ENCODE measurements around the gene ODF2.
"Not testable (repeated sequence)": the region's sequence is repeated elsewhere in the genome, so short reads cannot be mapped to it uniquely, and the experiment has no call there.

ODF2 gene

DNA sequence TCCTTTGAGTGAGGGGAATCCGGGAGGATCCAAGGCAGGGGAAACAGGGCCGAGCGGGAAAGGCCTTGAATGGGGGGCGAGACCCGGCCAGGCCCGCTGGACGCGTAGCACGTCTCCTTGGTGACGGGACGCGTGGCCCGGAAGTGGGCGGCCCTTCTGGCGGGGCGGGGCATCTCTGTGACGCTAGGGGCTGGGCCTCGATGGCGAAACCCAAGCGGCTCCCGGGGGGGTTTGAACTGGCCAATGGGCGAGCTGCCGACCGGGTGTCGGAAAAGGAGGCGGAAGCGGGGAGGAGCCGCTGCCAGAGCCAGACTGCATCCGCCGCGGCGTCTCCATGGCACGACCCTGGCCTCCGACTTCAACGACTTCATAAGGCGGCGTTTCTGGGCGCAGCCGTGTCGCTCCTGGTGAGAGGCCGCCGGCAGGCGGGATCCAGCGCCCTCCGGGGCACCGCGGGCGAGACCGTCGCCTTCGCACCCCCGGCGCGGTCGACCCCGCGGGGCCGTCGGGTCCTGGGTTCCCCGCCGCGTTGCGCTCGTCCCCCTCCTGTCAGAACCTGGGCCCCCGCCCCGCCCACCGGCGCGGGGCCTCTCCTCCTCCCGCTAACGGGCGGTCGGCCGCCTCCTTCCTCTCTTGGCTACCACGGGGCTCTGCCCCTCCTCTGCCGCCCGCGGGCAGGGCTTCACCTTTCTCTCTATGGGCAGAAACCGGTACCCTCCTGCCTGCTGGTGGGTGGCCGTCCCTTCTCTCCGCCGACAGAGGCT lies at the start of gene ODF2:
TSS of gene ODF2 (plus strand) at position 158 of the 764 bp plus-strand sequence. CDS start at position 244, 86 bp downstream.
- in situ Hi-C loops (cut with MboI; ENCODE audit: low sequenced_read_pairs): no loop called here

DNA sequence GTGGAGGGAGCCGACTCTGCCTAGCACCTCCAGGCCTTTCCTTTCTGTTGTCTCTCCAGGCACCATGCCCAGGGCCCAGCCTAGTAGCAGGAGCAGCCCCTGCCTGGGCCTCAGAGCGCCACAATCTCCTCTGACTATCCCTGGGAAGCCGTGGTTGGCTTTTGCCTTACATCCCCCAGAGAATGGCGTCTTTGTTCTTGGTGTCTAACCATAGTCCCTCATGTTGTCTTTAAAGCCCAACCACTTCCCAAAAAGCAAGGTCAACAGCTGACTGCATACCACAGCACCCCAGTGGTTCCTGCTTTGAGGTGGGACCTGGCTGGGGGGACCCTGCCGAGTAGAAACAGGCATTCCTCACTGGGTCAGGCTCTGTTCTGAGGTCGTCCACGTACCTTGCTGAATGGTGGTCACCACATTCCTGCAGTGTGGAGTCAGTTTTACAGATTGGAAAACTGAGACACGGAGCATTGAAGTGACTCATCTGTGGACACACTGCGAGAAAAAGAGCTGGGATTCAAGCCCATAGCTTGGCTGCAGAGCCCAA lies 48.9 kb upstream of the ODF2 start:
- in situ Hi-C loops (cut with MboI; ENCODE audit: low sequenced_read_pairs): no loop called here

DNA sequence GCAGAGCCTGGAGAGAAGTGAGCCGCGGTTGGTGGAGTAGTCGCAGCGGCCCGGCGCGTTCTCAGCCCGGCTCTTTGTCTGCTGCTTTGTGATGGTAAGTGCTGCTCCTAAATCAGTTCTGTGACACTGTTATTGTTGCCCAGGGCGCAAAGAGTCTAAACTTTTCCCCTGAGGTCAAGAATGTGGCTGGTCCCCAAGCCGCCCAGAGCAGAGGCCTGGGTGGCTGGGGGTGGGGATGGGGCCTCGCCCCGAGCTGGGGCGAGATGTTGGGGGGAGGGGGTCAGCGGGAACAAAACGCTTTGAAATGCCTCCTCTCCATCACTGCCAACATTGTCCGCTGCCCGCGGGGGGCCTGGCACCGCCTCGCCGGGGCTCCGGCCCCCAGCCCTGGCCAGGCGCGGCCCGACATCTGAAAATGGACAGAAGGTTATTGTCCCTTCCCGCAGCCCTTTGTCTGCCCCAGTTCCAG lies 46.8 kb upstream of the ODF2 start:
- in situ Hi-C loops (cut with MboI; ENCODE audit: low sequenced_read_pairs): no loop called here

DNA sequence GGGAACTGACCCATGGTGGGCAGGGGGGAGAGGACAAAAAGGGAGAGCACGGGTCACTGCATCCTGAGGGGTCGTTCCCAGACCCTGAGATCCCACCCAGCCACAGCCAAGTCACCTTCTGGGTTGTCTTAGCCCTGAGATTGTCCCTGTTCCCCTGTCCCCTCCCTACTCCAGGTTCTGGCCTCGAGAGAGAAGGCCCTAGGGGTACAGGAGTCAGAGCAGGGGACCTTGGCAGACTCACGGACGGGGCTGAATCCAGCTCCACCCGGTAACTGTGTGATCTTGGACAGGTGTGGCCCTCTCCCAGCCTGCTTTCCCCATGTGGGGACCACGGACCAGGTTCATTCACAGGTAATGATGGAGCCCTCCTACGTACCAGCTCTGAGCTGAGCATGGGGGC lies 46.4 kb upstream of the ODF2 start:
- in situ Hi-C loops (cut with MboI; ENCODE audit: low sequenced_read_pairs): no loop called here

DNA sequence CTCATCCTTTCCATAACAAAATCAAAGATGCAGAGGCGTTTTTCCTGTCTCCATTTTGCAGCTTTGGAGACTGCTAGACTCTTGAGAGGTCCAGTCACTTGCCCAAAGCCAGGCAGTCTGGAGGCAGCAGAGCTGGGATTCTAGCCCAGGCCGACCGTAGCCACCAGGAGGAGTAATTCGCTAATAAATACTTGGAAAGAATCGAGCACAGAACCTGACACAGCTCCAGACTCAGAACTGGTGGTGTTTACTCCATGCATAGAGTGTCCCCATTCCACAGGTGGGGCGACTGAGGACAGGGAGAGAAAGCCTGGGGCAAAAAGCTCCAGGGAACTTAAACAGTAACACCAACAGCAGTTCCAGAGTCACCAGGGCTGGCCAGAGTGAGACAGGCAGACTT lies 45.8 kb upstream of the ODF2 start:
- in situ Hi-C loops (cut with MboI; ENCODE audit: low sequenced_read_pairs): loop anchor here (5.0 kb wide), 1 partner anchor 113 kb away; no protein-coding TSS in a partner anchor

DNA sequence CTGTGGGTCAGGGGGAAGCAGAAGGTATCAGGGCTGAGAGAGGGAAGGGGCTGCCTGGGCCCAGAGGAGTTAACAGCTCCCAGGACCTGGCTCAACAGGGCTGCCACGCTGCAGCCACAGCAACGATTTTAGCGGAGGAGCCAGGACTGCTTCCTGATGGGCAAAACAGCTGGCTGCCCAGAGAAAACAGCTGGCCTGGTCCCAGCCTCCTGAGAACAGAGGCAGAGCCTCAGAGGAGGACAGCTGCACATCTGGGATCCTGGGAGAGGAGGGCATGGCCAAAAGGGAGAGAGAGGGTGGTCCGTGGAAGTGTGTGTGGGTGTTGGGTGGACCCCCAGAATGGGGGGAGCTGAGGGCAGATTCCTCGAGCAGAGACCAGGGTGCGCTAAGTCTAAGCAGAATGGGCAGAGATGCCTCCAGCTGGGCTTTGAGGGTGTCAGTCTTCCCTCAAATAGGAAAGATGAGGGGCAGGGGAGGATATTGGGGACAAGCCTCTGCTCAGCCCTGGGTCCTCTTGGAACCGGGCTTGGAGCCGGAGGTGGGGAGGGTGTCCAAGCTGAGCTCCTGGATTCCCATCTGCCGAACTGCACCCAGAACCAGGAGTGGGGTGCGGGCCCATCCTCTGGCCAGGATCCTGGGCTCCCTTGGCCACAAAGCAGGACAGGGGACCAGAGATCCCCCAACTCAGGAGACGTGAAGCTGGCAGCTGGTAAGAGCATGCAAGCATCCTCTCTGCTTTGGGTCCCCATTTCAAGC lies 44.3 kb upstream of the ODF2 start:
- in situ Hi-C loops (cut with MboI; ENCODE audit: low sequenced_read_pairs): loop anchor here (5.0 kb wide), 1 partner anchor 114 kb away; no protein-coding TSS in a partner anchor

DNA sequence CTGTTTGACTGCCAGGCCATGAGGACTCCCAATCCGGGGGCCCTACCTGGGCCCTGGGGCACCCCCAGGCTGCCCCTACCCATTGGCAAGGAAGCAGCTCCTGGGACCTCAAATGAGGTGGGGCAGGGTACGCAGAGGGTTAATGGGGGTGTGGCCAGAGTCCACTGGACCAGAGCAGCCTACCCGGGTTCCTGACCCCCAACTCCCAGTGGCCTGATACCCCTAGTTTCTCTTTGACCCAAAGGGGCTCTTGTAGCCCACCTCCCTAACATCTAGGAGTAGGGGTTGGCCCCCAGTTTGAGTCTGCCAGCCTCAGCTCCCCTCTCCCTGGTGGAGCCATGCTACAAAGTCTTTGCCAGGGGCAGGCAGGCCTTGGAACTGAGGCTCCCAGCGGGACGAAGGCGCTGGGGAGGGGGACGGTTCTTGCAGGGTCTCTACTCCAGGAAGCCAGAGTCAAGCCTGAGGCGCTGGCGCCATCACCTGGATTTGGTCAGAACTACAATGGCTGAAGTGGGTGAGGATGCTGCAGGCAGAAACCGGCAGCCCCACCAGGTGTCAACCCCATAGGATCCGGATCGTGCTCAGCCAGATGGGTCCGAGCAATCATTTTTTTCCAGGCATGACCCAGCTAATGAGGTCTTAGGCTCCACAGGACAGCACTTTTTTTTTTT lies 43.6 kb upstream of the ODF2 start:
- in situ Hi-C loops (cut with MboI; ENCODE audit: low sequenced_read_pairs): loop anchor here (5.0 kb wide), 1 partner anchor 115 kb away; no protein-coding TSS in a partner anchor

DNA sequence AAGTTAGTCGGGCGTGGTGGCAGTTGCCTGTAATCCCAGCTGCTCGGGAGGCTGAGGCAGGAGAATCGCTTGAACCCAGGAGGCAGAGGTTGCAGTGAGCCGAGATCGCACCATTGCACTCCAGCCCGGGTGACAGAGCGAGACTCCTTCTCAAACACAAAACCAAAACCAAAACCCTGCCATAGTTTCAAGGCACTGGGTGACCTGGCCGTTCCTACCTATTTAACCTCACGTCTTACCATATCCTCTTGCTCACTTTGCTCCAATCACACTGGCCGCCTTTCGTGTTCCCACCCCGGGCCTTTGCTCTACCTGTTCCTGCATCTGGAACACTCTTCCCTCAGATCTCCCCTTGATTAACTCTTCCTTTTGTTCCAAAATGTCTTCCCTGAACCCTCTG lies 42.1 kb upstream of the ODF2 start:
- in situ Hi-C loops (cut with MboI; ENCODE audit: low sequenced_read_pairs): loop anchor here (5.0 kb wide), 1 partner anchor 116 kb away; no protein-coding TSS in a partner anchor

DNA sequence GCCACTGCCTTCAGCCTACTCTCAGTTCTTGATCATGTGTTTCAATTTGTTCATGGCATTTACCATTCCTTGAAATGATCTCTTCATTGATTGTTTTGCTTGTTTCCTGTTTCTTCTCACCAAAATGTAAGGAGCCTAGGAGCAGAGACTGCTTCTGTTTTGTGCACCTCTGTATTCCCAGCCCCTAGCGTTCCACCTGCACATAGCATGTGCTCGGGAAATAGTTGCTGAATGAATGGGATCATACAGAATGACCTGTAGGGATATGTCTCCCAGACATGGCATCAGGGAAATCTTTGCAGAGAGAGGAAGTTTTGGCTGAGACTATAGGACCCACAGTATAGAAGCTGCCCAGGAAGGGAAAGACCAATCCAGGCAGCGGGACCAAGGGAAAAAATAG lies 41.3 kb upstream of the ODF2 start:
- in situ Hi-C loops (cut with MboI; ENCODE audit: low sequenced_read_pairs): loop anchor here (5.0 kb wide), 1 partner anchor 117 kb away; no protein-coding TSS in a partner anchor

DNA sequence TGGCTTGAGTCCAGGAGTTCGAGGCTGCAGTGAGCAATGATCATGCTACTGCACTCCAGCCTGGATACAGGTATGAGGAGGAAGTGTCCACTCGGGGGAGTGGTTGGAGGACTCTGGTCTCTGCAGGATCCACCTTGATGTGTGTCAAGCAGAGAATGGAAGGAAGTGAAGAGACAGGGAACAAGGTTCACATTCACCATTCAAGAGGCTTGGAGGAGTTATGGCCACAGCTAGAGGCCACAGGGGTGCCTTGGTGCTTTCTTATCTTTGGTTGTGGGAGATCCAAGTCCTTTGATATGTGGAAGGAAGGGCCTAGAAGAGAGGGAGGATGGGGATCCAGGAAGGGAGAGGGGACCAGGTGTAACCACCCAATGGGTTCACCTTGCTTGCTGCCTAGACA lies 40.5 kb upstream of the ODF2 start:
- in situ Hi-C loops (cut with MboI; ENCODE audit: low sequenced_read_pairs): no loop called here

DNA sequence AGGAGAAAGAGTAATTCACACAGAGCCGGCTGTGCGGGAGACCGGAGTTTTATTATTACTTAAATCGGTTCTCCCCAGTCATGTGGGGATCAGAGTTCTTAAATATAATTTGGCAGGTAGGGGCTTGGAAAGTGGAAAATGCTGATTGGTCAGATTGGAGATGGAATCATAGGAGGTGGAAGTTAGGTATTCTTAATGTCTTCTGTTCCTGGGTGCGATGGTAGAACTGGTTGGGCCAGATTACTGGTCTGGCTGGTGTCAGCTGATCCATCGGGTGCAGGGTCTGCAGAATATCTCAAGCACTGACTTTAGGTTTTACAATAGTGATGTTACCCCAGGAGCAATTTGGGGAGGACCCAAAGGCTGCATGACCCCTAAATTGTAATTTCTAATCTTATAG lies 39.8 kb upstream of the ODF2 start:
- in situ Hi-C loops (cut with MboI; ENCODE audit: low sequenced_read_pairs): no loop called here

DNA sequence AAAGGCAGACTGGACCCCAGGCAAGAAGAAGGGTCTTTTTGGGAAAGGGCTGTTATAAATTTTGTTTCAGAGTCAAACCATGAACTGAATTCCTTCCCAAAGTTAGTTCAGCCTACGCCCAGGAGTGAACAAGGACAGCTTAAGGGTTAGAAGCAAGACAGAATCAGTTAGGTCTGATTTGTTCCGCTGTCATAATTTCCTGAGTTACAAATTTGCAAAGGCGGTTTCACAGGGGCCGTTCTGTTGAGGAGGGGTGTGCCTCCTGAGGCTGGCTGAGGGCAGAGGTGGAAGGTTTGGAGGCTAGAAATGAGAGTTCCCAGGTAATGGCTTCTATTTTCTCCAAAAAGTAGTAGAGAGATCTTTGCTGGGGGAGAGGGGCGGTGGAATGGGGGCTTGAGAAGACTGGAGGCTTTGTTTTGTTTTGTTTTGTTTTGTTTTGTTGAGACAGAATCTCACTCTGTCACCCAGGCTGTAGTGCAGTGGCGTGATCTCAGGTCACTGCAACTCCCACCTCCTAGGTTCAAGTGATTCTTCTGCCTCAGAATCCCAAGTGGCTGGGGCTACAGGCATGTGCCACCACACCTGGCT lies 39.3 kb upstream of the ODF2 start:
- in situ Hi-C loops (cut with MboI; ENCODE audit: low sequenced_read_pairs): no loop called here

DNA sequence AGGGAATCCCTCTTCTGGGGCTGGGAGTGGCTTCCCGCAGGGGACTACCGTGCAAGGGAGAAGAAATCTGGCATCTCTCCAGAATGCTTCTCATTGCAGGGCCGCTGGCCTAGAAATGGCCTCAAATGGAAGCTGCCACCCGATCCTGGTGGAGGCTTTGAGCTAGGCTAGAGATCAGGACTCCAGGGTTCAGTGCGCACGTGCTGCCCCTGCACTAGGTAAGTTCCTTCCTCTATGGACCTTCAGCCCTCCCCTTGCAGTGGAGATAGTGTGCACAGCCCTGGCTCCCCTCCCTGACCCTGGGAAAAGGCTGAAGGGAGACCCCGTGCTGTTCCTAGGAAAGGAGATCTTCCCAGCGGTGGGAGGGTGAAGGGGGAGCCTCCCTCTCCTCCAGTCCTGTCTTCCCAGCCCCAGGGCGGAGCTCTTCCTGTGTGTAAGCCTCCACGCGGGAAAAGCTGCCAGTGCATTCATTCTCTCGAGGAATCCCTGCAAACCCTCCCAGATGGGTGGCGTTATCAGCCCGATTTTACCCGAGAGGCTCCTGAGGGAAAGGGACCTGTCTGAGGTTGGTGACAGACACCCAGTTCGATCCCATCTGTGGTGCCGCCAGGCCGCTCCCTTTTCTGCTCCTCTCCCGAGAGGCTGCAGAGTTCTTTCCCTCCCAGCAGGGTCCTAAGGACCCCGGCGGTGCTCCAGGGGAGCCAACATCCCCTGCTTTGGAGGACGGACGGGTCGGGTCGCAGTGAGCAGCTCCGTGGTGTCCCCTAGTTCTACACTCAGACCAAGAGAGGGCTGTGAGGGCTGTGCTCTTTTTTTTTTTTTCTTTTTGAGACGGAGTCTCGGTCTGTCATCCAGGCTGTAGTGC lies 36.5 kb upstream of the ODF2 start:
- in situ Hi-C loops (cut with MboI; ENCODE audit: low sequenced_read_pairs): no loop called here

DNA sequence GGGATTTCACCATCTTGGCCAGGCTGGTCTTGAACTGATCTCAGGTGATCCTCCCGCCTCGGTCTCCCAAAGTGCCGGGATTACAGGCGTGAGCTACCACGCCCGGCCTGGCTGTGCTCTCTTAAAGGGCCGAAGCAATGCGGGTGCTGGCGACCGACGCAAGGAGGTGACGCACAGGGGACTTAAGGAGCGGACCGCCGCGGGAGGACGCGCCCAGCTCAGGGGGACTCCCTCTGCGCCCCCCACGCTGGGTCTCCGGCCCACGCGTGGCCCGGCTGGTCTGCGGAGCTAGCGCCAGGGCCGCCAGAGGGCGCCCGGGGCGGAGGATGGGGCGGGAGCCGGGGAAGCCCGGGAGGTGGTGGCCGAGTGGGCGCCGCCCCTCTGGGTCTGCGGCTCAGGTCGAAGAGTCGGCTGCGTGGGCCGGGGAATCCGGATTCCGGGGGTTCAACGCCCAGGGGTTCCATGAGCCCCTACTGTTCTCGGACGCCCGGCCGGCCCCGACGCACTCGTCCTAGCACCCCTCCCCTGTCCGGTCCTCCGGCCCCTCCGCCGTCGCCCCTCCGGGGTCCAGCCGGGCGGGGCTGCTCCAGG lies 35.7 kb upstream of the ODF2 start:
- in situ Hi-C loops (cut with MboI; ENCODE audit: low sequenced_read_pairs): no loop called here

DNA sequence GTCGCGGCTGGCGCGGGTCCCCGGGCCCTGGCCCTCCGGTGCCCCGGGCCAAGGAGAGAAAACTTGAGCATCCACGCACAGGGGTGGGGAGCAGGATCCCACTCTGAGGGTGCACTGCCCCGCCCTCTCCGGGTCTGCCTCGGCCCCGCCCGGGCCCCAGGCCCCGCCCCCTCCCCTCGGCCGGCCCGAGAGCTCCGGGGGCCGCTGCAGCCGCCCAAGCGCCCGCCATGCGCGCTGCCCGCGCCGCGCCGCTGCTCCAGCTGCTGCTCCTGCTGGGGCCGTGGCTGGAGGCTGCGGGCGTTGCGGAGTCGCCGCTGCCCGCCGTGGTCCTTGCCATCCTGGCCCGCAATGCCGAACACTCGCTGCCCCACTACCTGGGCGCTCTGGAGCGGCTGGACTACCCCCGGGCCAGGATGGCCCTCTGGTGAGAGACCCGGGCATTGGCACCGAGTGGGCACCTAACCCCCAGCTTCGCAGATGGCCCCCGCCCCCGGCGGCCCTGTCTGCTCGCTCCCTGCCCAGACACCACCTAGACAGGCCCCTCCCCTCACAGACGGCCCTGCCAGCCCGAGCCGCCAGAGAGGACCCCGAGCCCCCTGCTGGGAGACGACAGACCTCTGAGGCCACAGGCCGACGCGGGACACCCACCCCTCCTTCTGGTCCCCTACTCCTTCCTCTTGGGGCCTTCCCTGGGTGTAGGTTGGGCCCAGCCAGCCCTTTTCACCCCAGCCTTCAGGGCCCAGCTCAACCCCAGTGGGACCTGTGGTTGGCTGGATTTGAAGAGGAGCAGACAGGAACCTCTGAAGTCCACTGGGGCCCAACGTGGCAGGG lies 34.9 kb upstream of the ODF2 start, which contains the start of gene CERCAM:
TSS of gene CERCAM (plus strand) at position 207 of the 831 bp plus-strand sequence. CDS start at position 228, 21 bp downstream.
- in situ Hi-C loops (cut with MboI; ENCODE audit: low sequenced_read_pairs): no loop called here

DNA sequence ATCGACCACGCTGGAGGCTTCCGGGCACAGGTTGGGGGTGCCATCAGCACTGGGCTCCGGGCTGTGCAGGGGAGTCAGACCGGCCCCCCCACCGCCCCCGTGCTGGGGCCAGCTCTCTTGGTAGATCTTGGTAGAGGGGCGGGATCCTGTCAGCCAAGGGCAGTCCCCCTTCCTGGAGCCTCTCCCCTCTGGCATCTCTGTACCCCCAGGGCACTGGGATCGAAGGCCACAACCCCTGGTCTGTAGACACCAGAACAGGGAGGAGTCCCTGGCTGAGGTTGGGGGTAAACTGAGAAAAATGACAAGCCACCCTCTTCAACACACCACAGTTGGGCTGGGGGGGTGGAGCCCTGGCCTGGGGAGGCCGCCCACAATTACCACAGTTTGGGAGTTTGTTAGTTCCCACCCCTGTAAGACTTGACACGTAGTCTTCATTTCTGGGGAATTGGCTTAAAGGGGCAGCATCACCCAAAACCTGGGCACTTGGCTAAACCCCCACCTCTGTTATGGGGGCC lies 34.3 kb upstream of the ODF2 start:
- in situ Hi-C loops (cut with MboI; ENCODE audit: low sequenced_read_pairs): no loop called here

DNA sequence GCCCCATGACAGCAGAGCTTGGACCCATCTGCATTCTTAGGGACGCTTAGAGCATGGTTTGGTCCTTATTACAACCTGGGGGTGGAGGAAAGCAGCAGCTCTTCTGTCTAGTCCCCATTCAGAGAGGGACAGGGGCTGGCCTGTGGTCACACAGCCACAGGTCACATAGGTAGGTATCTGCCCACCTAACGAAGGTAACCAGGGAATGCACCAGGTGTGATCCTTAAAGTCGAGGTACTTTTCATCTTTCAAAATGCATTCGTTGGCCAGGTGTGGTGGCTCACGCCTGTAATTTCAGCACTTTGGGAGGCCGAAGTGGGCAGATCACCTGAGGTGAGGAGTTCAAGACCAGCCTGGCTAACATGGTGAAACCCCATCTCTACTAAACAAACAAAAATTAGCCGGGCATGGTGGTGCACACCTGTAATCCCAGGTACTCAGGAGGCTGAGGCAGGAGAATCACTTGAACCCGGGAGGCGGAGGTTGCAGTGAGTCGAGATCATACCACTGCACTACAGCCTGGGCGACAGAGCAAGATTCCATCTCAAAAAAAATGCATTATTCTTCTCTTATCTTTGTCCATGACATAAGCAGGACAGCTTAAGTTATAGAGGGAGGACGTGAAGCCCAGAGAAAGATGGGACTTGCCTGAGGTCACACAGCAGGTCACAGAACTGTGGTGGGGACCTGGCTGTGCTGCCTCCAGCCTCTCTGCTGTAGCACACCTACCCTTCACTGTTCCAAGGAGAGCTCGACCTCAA lies 33.6 kb upstream of the ODF2 start:
- in situ Hi-C loops (cut with MboI; ENCODE audit: low sequenced_read_pairs): not testable (repeated sequence)
